HG03025 (cell line): ENCODE measurements around the gene ITPKB.
"Not testable (repeated sequence)": the region's sequence is repeated elsewhere in the genome, so short reads cannot be mapped to it uniquely, and the experiment has no call there.

ENCODE experiments used
- ATAC-seq: cut with Tn5 transposase; IDR thresholded peaks from one replicate; pipeline ENCODE4 v1.9.1; 2021; ENCODE audit warnings: mild to moderate bottlenecking, moderate library complexity; ENCODE audit not compliant: unreplicated experiment, low FRiP score

Gene ITPKB

DNA sequence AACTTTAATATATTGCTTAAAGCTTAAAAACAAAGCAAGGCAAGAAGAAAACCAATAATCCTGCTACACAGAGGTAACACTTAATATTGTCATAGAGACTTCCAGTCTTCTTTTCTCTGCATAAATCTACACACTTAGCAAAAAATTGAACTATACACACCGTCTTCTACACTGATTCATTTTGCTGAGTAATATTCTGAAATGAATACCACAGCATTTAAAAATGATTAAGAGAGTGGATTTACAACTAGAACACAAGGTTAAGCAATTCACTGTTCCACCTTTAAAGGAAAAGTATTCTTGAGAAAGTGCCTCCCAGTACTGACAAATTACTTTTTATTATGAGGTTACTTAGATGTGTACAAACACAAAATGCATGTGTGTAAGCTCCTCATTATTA is 22.2 kb upstream of the ITPKB start:
- ATAC-seq, result no peak

DNA sequence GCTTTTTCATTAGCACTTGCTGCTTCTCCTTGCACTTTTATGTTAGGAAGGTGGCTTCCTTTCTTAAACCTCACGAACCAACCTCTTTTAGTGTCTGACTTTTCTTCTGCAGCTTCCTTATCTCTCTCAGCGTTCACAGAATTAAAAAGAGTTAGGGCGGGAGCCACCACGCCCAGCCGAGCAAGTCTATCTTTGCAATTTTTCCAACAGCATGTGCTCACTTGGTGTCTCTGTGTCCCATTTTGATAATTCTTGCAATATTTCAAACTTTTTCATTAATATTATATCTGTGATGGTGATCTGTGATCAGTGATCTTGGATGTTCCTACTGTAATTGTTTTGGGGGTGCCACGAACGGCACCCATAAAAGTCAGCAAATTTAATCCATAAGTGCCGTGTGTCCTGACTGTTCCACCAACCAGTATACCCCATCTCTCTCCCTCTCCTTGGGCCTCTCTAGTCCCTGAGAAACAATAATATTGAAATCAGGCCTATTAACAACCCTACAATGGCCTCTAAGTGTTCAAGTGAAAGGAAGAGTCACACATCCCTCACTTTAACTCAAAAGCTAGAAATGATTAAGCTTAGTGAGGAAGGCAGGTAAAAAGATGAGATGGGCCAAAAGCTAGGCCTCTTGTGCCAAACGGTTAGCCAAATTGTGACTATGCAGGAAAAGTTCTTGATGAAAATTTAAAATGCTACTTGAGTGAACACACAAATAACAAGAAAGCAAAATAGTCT is 15.9 kb upstream of the ITPKB start:
- ATAC-seq, result no peak

DNA sequence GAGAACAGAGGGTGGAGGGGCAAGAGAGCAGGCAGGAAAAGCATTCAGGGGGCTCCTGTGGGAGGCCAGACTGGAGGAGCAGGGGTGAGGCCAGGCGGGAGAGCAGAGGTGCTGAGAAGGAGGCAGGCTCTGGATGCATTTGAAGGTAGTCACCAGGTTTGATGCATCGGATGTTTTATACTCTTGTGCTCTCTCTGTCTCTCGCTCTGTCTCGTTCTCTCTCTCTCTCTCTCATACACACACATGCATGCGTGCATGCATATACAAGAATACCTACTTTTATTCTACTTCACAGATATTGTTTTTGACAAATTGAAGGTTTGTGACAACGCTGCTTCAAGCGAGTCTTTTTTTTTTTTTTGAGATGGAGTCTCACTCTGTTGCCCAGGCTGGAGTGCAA is 15.0 kb upstream of the ITPKB start:
- ATAC-seq, result no peak

DNA sequence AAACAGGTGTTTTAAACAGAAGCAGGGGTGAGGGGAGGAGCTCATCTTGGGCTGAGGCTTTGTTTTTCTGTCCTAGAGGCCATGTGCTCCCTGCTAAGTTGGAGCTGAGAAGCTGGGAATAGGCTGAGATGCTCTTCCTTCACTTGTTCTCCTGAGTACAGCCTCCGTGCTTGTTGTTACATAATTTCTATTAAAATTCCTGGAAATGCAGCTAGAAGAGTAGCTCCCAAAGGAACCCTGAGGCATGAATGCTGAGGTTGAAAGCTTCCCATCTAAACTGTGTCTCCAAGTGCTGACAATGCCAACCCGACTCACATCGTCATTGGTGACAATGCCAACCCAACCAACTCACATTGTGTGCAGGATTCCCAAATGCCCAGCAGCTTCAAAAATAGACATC is 12.6 kb upstream of the ITPKB start:
- no peak for ATAC-seq

DNA sequence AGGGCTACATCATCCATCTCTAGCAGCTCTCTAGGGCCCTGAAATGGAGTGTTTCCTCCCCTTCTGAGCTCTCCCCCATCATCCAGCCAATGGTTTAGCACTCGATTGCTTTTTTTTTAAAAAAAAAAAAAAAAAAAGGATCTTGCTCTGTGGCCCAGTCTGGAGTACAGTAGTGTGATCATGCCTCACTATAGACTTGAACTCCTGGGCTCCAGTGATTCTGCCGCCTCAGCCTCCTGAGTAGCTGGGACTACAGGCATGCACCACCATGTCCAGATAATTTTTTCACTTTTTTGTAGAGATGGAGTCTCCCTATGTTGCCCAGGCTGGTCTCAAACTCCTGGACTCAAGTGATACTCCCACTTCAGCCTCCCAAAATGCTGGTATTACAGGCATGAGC is 12.1 kb upstream of the ITPKB start:
- ATAC-seq, result no peak

DNA sequence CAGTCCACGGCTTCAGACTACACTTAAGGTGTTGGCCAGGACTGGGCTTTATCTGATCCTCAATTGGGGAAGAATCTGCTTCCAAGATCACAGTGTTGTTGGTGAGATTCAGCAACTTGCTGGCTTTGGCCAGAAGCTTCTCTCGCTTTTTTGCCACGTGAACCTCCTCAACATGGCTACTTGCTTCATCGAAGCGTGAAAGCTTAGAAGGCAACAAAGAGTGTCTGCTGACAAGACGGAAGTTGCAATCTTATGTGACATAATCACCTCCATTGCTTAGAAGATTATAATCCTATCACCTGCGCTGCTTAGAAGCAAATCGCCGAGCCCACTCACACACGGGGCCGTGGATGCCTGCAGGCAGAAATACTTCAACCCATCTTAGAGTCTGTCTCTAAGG is 10.4 kb upstream of the ITPKB start:
- ATAC-seq, result no peak

DNA sequence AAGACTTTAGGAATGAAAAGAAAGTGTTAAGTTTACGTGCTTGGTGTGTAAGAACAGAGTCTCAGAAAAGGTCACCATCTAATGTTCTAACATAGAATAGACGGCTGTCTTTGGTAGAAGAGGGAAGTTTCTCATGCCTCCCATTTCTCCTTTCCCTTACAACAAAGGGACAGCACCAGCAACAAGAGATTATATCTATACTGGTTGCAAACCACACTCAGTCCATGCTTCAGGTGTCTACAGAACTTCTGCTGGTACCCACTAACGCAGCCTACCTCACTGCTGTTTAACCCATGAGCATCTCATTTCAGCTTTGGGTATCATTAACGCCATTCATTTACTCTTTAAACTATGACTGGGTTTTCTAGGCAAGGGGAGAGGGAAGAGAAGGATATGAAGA is 9.2 kb upstream of the ITPKB start:
- ATAC-seq, result no peak

DNA sequence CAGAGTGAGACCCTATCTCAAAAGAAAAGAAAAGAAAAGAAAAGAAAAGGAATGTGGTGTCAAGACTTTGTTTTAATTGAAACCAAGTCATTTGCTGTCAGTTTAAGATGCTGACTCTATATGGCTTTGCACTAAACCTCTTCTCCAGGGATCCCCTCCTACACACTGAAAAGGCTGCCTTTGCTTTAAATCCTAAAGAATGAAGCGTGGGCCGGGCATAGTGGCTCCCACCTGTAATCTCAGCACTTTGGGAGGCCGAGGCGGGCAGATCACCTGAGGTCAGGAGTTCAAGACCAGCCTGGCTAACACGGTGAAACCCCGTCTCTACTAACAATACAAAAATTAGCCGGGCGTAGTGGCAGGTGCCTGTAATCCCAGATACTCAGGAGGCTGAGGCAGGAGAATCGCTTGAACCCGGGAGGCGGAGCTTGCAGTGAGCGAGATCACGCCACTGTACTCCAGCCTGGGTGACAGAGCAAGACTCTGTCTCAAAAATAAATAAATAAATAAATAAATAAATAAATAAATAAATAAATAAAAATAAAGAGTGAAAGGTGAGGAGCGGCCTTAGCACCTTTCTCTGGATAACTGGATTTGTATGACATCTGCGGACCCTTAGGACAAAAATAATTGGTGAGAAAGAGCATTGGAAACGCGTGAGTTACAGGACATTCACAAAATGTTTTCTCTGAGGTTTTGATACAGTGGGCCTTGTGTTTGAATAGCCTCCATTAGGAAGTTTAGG is 8.6 kb upstream of the ITPKB start:
- not testable (repeated sequence) for ATAC-seq

DNA sequence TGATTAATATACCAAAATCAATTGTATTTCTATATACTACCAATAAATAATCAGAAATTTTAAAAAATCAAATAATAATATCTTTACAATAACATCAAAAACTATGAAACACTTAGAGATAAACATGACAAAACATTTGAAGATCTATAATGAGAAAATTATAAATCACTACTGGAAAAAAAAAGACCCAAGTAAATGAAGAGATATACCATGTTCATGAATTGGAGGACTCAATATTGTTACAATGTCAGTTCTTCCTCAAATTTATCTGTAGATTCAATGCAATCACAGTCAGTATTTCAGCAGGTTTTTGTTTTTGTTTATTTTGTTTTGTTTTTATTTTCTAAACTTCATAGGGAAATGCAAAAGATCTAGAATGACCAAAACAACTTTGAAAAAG is 4.2 kb upstream of the ITPKB start:
- ATAC-seq, result no peak

DNA sequence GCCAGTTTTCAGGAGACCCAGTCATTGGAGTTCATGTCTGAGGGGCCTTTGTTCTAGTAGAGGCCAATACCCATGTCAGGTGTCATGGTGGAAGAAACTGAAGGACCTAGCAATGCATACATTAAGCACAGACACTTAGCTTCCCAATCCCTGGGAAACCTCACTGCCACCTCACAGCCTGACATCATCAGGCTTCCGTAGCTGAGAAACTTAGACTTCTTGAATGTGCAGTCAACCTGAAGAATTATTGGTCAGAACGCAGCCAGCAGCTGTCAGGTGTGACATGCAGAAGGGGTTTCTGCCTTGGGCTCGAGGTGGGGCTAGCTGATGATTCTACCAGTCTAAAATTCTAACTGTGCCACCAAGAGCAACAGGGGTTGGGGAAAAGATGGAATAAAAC is 1.9 kb upstream of the ITPKB start:
- ATAC-seq, result no peak

DNA sequence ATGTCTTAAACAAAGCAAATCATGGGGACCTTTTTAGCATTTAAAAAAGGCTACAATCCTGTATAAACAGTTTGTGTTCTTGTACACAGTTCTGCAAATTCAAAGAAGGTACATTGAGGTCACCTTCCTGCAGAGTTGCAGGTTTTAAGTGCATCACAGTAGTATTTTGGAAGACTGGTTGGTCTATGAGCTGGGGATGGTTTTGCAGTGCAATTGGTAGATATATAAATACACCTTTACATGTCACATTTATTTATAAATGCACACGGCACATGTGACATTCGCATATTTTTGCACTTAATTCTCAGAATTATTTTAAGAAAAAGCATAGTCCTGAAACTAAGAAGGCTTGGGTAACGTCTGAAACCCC is 599 bp upstream of the ITPKB start:
- ATAC-seq, result no peak

DNA sequence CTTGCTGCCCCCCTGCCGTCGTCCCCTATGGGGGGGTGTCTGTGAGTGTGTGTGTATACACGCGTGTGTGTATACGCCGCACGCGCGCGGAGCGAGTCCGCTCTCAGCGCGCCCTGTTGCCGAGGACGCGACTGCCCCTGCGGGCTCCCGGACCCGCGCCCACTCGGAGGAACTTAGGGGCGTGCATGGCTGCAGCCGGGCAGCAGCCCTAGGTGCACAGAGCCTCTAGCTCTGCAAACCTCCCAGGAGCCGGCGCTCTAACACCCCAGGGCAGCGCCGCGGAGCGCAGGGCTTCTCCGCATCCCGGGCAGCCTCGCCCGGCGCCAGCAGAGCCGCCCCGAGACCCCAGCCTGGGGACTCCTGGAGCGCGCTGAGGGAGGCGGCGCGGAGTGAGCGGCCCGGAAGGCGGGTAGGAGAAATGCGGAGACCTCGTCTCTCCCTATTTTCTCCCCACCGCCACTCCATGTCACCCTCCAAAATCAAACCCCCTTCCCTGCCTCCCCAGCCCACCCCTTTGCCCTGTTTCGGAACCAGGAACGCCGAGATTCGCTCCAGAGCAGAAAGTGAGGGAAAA is 574 bp downstream of the ITPKB start:
- ATAC-seq, result no peak

DNA sequence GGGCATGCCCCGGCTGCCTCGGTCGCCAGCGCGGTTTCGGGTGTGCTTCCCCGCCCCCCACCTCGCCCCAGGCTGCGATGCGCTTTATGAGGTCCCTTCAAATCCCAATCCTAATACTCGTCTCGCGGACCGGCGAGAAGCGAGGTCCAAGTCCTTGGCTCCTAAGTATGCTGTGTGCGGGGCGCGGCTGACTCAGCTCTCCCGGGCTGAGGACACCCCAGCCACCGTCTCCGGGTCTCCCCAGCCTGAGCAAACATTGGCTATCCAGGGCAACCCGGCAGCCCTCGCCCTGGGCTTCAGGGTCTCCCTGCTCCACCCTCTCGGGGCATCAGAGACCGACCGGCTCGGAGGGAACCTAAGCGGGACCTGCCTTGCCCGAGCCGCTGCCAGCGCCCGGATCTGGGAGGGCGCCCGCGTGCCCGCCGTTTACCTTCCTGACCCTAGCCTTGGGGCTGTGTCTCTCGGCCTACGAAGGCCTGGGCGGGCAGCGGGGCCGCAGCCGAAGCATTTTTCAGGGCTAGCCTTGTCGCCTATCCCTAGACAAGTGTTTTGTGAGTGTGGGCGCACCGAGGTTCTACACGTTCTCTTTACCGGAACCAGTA is 1.2 kb downstream of the ITPKB start:
- no peak for ATAC-seq

DNA sequence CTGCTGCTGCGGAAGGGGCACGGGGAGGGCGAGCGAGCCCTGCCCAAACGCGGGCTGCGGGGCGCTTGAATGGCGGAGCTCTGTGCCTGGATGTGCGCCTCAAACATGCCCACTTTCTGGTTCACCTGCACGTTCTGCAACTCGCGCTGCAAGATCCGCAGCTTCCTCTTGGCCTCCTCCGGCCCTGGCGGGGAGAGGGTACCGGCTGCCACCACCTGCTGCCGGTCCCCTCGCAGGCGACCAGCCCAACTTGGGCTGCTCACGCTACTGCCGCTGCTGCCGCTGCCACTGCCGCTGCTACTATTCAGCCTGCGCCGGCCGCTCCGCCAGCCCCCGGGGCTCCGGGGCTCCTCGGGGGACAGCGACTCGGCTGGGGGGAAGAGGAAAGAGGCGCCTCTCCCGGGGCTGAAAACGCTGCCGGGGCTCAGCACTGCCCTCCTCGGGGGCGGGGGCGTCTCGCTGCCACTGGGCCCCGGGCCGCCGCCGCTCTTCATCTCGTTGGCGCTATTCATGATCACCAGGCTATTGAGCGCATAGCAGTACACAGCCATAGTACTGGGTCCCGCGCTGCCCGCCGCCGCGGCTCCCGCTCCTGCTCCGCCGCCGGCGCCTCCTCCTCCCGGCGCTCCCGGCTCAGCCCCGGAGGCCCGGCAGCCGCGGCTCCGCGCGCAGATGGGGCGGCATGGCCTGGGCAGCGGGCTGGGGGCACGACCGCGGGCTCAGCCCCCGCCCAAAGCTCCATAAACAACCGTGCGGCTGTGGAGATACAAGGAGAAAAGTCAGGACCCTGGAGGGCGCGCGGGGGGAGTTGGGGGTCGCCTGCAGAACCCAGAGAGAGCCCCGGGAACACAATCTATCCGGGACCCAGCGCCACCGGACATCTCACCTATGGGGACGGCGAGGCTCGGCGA is 1.9 kb downstream of the ITPKB start:
- ATAC-seq, result no peak

DNA sequence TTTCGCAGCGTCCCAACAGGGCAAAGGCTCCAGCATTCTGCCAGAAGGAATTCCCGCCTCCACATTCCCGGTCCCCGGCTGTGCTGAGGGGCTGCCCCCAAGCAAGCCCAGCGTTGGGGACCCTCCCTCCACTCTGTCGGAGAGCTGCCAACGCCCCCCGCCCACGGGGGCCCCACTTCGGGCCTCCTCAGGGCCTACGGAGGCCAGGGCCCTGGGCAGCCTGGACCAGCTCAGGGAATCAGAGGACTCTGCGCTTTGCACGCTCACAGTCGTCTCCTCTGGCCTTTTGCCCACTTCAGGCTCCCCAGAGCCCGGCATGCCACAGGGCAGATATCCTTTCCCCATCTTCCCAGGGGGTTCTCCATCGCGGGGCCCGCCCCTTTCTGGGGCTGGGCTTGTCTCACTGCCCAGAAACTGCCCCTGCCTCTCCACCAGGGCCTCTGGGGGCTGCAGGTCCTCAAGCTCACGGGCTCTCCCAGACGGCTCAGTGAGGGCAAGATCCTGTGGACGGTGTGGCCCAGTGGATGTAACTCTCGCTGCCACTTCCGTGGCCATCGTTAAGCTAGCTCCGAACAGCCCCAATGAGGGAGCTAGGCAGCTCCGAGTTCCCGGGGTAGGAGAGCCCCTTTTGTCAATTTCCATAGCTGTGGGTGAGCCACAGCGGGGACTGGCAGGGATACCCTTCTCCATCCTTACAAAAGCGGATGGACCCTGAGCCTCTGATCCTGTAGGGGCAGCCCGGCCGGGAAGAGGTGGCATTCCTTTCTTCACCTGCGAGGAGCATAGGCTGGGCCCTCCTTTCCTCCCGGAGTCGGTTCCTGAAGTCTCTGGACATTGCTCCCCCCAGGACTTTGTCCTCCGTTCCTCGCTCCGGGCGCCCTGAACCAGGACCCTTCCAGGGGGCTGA is 2.8 kb downstream of the ITPKB start:
- no peak for ATAC-seq

DNA sequence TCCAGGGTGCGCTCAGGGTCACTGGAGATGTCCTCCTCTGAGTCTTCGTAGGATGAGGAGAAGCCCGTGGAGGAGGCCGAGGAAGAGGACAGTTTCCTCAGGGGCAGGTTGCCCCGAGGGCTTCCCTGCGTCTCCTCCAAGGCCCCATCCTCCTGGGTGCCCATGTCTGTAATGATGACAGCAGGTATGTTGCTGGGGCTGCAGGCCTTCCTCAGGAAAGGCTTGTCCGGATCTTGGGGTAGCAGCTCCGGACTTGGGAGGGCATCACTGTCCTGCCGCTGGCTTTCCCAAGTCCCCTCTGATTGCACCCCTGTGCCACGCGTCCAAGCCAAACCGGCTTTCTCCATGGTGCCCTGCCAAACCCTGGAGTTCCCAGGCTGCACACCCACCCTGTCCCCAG is 3.5 kb downstream of the ITPKB start:
- ATAC-seq, result no peak

DNA sequence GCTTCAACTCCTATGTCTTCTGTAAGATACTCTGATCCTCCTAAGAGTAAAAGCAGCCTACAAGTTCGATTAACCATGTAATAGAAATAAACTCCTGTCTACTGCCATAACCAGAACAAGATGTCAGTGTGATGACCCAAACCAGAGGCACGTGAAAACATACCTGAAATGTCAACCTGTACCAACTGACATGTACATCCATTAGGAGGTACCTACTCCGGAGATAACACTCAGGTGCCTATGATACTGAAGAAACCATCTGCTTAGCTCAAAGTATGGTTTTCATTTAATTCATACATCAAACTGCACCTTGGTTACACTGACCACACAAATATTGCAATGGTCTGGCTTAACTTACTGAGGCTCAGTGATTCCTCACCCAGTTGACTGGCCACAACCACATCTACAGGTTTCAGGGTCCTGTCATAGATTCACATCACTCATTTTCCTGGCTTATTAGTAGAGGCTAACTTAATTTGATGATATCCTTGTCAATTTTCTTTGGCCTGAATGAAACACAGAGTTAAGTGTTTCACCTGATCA is 4.4 kb downstream of the ITPKB start:
- ATAC-seq, result no peak

DNA sequence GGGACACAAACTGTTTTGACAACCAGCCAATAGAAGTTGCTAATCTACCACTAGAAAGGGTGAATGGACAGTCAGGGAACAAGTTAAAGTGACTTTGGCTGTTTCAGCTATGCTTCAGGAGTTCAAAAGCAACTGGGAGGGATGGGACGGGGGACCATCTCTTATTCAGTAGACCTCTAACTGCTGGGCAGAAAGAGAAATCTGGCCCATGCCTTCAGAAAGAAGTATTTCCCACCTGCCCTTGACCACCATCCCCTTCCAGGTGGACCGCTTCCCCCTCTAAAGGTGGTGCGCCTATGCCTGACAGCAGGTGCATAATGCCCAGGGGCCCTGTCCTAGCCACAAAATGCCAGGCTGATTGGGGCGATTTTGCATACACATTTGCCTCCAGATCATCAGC is 5.2 kb downstream of the ITPKB start:
- no peak for ATAC-seq

DNA sequence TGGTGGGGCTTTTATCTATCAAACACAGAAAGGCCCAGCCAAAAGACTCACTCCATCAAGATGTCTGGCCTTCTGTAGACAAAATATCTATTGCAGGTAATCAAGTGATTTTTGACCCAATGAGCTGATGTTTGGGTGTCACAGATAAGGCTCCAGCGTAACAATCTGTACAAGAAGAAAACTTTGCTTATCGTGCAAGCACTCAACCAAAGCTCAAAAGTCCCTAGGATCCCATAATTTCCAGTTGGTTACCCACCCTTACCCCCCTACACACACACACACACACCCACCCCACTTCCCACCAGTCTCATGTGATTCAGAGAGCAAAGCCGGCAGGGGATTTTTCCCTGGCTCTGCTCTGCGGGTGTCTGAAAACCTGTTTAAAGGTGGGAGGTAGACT is 5.8 kb downstream of the ITPKB start:
- no peak for ATAC-seq
